SU-DHL-6 (cell line): ENCODE measurements around the gene MARCHF3.

Source experiments
- CTCF ChIP-seq: fragments of 200-600 bp; sonication (generic); IDR thresholded peaks from one replicate; pipeline ENCODE4 v1.5.1; 2017; ENCODE audit warnings: antibody characterized with exemption, mild to moderate bottlenecking, low read length, moderate library complexity; ENCODE audit not compliant: insufficient read depth, poor library complexity, severe bottlenecking
- EZH2phosphoT487 ChIP-seq: fragments of 200-600 bp; sonication (generic), shearing (Covaris generic); conservative IDR thresholded peaks from 2 replicates; pipeline ENCODE4 v1.6.1; 2018; ENCODE audit warnings: mild to moderate bottlenecking, antibody characterized with exemption, low read length, moderate library complexity, mixed read lengths

- TF ChIP-seq CTCF, result no peak
- TF ChIP-seq EZH2phosphoT487, result no peak
Observed at GRCh38 chr5:126897851-126898630, 132.3 kb downstream of the MARCHF3 start.
